Suprapubic skin (tissue), 4 donors: ENCODE results near the gene NACA. TPM values are rescaled to one million over a fixed set of nuclear protein-coding genes. Genes with fewer than 3 reads are reported as not detected.

ENCODE experiments used
- DNase-seq, 2 donors: peaks; one replicate each; pipeline ENCODE4 v3.0.0-alpha.2; 2019; ENCODE audit warnings: low spot score in 2 of 2
- H3K27ac ChIP-seq: fragments of 200-600 bp; sonication (generic); one replicate; pipeline ENCODE4 v1.5.1; 2019
- H3K27me3 ChIP-seq: fragments of 200-600 bp; sonication (generic); one replicate; pipeline ENCODE4 v1.5.1; 2019
- H3K36me3 ChIP-seq: fragments of 200-600 bp; sonication (generic); one replicate; pipeline ENCODE4 v1.5.1; 2019
- H3K4me1 ChIP-seq: fragments of 200-600 bp; sonication (generic); one replicate; pipeline ENCODE4 v1.5.1; 2019
- H3K4me3 ChIP-seq: fragments of 200-600 bp; sonication (generic); one replicate; pipeline ENCODE4 v1.5.1; 2019; ENCODE audit warnings: mild to moderate bottlenecking
- H3K9me3 ChIP-seq: fragments of 200-600 bp; sonication (generic); one replicate; pipeline ENCODE4 v1.5.1; 2019
- CTCF ChIP-seq, 2 donors: fragments of 200-600 bp in 1 of 2; fragments of 450-650 bp in 1 of 2; sonication (generic) in 1 of 2; IDR thresholded peaks; one replicate each; pipeline ENCODE4 v1.5.1; 2016 to 2019; ENCODE audit warnings: antibody characterized with exemption in 2 of 2, mild to moderate bottlenecking in 1 of 2, moderate library complexity in 1 of 2
- EP300 ChIP-seq: sonication (generic); formaldehyde crosslinking; IDR thresholded peaks from one replicate; pipeline ENCODE4 v1.6.1; 2017; ENCODE audit warnings: antibody characterized with exemption
- POLR2A ChIP-seq, 2 donors: fragments of 450-650 bp; IDR thresholded peaks; one replicate each; pipeline ENCODE4 v1.6.1; 2017; ENCODE audit warnings: antibody characterized with exemption in 2 of 2, mild to moderate bottlenecking in 2 of 2, moderate library complexity in 2 of 2
- POLR2AphosphoS5 ChIP-seq, 3 donors: sonication (generic); formaldehyde crosslinking; IDR thresholded peaks; one replicate each; pipeline ENCODE4 v1.6.1; 2017; ENCODE audit warnings: antibody characterized with exemption in 3 of 3
- WGBS: methylation state at CpG from one replicate; pipeline ENCODE4 v1.1.5; 2018; 5-methylcytosine and 5-hydroxymethylcytosine counted together
- total RNA-seq, 4 donors: library from RNA; depleted of rRNA; stranded (reverse); fragments of >200 nt; gene quantifications; one replicate each; pipeline ENCODE4 v1.1.0, GENCODE V29; 2016

The NACA gene
- total RNA-seq = 1,000 to 10,000 TPM; 1,068 to 1,481 (median 1,369) TPM

GRCh38 chr12:56724972-56725722 is at the start of gene NACA:
NACA (minus strand) TSS chr12:56725299; CDS start chr12:56724521, 778 bp downstream.
- H3K4me1 ChIP-seq = peaks cover 42% of the 10 kb centered on the region
- peaks cover 8% of the 10 kb centered on the region for H3K36me3 ChIP-seq
- no peaks in the 10 kb centered on the region for H3K9me3 ChIP-seq
- TF ChIP-seq POLR2AphosphoS5 (IDR thresholded peaks at IDR 0.05) = peak; percentile 97 to 99 (median 99)
- TF ChIP-seq CTCF (IDR thresholded peaks at IDR 0.05) = no peak
- TF ChIP-seq POLR2A (IDR thresholded peaks at IDR 0.05) = peak; percentile 82 to 95
- TF ChIP-seq EP300 = no peak
- H3K4me3 ChIP-seq = peak within 1 kb of the TSS; percentile 82
- H3K27ac ChIP-seq = peak within 1 kb of the TSS; percentile 98
- under 1% methylated on average over 46 of the region's 46 CpGs for WGBS
- DNase-seq = peak; percentile 99 to 100
- H3K27me3 ChIP-seq = no peaks in the 10 kb centered on the region

- Histone ChIP-seq H3K9me3 (no peaks in the 10 kb centered on the region), H3K36me3 (no peaks in the 10 kb centered on the region), H3K4me3 (no peak overlapping the region), H3K27me3 (no peaks in the 10 kb centered on the region), H3K4me1 (no peaks in the 10 kb centered on the region), H3K27ac (no peak overlapping the region)
- TF ChIP-seq POLR2A (IDR thresholded peaks at IDR 0.05) (no peak), EP300 (no peak), POLR2AphosphoS5 (IDR thresholded peaks at IDR 0.05) (no peak), CTCF (IDR thresholded peaks at IDR 0.05) (no peak)
- WGBS = 93% methylated on average over 2 of the region's 2 CpGs
- no peak for DNase-seq
Observed at GRCh38 chr12:56773113-56773512, 48.0 kb upstream of the NACA start.

- Histone ChIP-seq H3K36me3 (no peaks in the 10 kb centered on the region), H3K4me3 (no peak overlapping the region), H3K4me1 (no peaks in the 10 kb centered on the region), H3K9me3 (no peaks in the 10 kb centered on the region), H3K27ac (no peak overlapping the region), H3K27me3 (no peaks in the 10 kb centered on the region)
- WGBS = 76% methylated on average over 5 of the region's 5 CpGs
- no peak for TF ChIP-seq EP300
- no peak for TF ChIP-seq POLR2AphosphoS5 (IDR thresholded peaks at IDR 0.05)
- no peak for TF ChIP-seq POLR2A (IDR thresholded peaks at IDR 0.05)
- no peak for TF ChIP-seq CTCF (IDR thresholded peaks at IDR 0.05)
- DNase-seq = no peak
Observed at GRCh38 chr12:56772625-56773024, 47.5 kb upstream of the NACA start.

GRCh38 chr12:56769868-56770267 is 44.8 kb upstream of the NACA start:
- TF ChIP-seq CTCF (IDR thresholded peaks at IDR 0.05) (no peak), POLR2A (IDR thresholded peaks at IDR 0.05) (no peak), POLR2AphosphoS5 (IDR thresholded peaks at IDR 0.05) (no peak), EP300 (no peak)
- no peaks in the 10 kb centered on the region for H3K4me1 ChIP-seq
- H3K27ac ChIP-seq = no peak overlapping the region
- no peaks in the 10 kb centered on the region for H3K9me3 ChIP-seq
- H3K4me3 ChIP-seq = no peak overlapping the region
- no peaks in the 10 kb centered on the region for H3K27me3 ChIP-seq
- no peak for DNase-seq
- 92% methylated on average over 3 of the region's 3 CpGs for WGBS
- H3K36me3 ChIP-seq = no peaks in the 10 kb centered on the region

- H3K27ac ChIP-seq = no peak overlapping the region
- H3K9me3 ChIP-seq = no peaks in the 10 kb centered on the region
- no peaks in the 10 kb centered on the region for H3K36me3 ChIP-seq
- 85% methylated on average over 5 of the region's 5 CpGs for WGBS
- H3K27me3 ChIP-seq = no peaks in the 10 kb centered on the region
- no peak overlapping the region for H3K4me3 ChIP-seq
- no peak for TF ChIP-seq POLR2A (IDR thresholded peaks at IDR 0.05)
- no peak for TF ChIP-seq CTCF (IDR thresholded peaks at IDR 0.05)
- TF ChIP-seq EP300 = no peak
- TF ChIP-seq POLR2AphosphoS5 (IDR thresholded peaks at IDR 0.05) = no peak
- H3K4me1 ChIP-seq = peaks cover 5% of the 10 kb centered on the region
- no peak for DNase-seq
Observed at GRCh38 chr12:56768424-56768823, 43.3 kb upstream of the NACA start.
